Endodermal cell (in vitro differentiated cells): ENCODE data around the gene ANKS1B. TPM values are rescaled to one million over a fixed set of nuclear protein-coding genes. Genes with fewer than 3 reads are reported as not detected.
A peak's percentile ranks its signal among the peaks of the same experiment; 100 is the strongest.

ENCODE experiments used
- DNase-seq: peaks from one replicate; pipeline ENCODE4 v3.0.0-alpha.2; 2017
- H3K27ac ChIP-seq: 2 replicates; pipeline ENCODE4 v1.5.1; 2013; ENCODE audit warnings: mild to moderate bottlenecking, low read depth, low read length, moderate library complexity
- H3K27me3 ChIP-seq: 2 replicates; pipeline ENCODE4 v1.6.1; 2013; ENCODE audit warnings: mild to moderate bottlenecking, low read length, moderate library complexity; ENCODE audit not compliant: insufficient read depth, control insufficient read depth, poor library complexity, severe bottlenecking
- H3K36me3 ChIP-seq: 2 replicates; pipeline ENCODE4 v1.7.0; 2013; ENCODE audit warnings: mild to moderate bottlenecking, low read length, moderate library complexity; ENCODE audit not compliant: control insufficient read depth, insufficient read depth
- H3K4me1 ChIP-seq: one replicate; pipeline ENCODE4 v1.7.0; 2013; ENCODE audit warnings: low read length; ENCODE audit not compliant: control insufficient read depth, insufficient read depth
- H3K4me3 ChIP-seq: 2 replicates; pipeline ENCODE4 v1.5.1; 2013; ENCODE audit warnings: mild to moderate bottlenecking, low read length, moderate library complexity
- H3K9ac ChIP-seq: 2 replicates; pipeline ENCODE4 v1.6.1; 2013; ENCODE audit warnings: mild to moderate bottlenecking, low read length, moderate library complexity; ENCODE audit not compliant: poor library complexity, severe bottlenecking; ENCODE audit errors: extremely low read depth
- H3K9me3 ChIP-seq: 2 replicates; pipeline ENCODE4 v1.6.1; 2013; ENCODE audit warnings: mild to moderate bottlenecking, low read length, moderate library complexity; ENCODE audit not compliant: control insufficient read depth
- H3K27ac Mint-ChIP-seq: 2 replicates; pipeline ENCODE4 v1.8.0; 2020; ENCODE audit warnings: mixed read lengths
- H3K27me3 Mint-ChIP-seq: 2 replicates; pipeline ENCODE4 v1.8.0; 2021; ENCODE audit warnings: mild to moderate bottlenecking, mixed read lengths; ENCODE audit not compliant: insufficient read depth
- H3K36me3 Mint-ChIP-seq: 2 replicates; pipeline ENCODE4 v1.8.0; 2020; ENCODE audit warnings: low read depth, mixed read lengths
- H3K4me1 Mint-ChIP-seq: 2 replicates; pipeline ENCODE4 v1.8.0; 2020; ENCODE audit warnings: mixed read lengths
- H3K4me3 Mint-ChIP-seq: 2 replicates; pipeline ENCODE4 v1.8.0; 2020; ENCODE audit warnings: mild to moderate bottlenecking, moderate library complexity, mixed read lengths
- H3K9me3 Mint-ChIP-seq: 2 replicates; pipeline ENCODE4 v1.8.0; 2020; ENCODE audit warnings: mild to moderate bottlenecking, mixed read lengths
- CTCF ChIP-seq: fragments of 200-600 bp; sonication (generic); conservative IDR thresholded peaks from 2 replicates; pipeline ENCODE4 v1.5.0; 2021; ENCODE audit warnings: antibody characterized with exemption, mild to moderate bottlenecking
- WGBS, 2 experiments: methylation state at CpG; one replicate each; pipeline versions ENCODE4 v1.1.5 to v1.1.7; 2013; ENCODE audit warnings: missing lambda C conversion rate in 2 of 2, mixed read lengths in 1 of 2; ENCODE audit not compliant: insufficient coverage in 1 of 2, insufficient read length in 1 of 2; 5-methylcytosine and 5-hydroxymethylcytosine counted together
- total RNA-seq, 2 donors: library from RNA; stranded (reverse); fragmentation: NEBNext Ultra II Directional in 1 of 2; extraction: Animal tissue kit (Norgen Biotek cat#: 25700) in 1 of 2; gene quantifications; 2 replicates in 1 of 2; 3 replicates in 1 of 2; pipeline ENCODE4 v1.2.1, GENCODE V29; 2021

The ANKS1B gene
- total RNA-seq, 2 donors from 2014 or later: 28.5 to 65.8 TPM

GRCh38 chr12:99367181-99367580 lies 617.6 kb downstream of the ANKS1B start:
- Mint-ChIP-seq H3K27ac (no peak overlapping the region), H3K4me1 (peaks cover 6% of the 10 kb centered on the region), H3K36me3 (no peaks in the 10 kb centered on the region), H3K27me3 (peaks cover 2% of the 10 kb centered on the region), H3K4me3 (no peak overlapping the region), H3K9me3 (no peaks in the 10 kb centered on the region)
- Histone ChIP-seq H3K4me3 (no peak overlapping the region), H3K9ac (no peak overlapping the region), H3K9me3 (no peaks in the 10 kb centered on the region), H3K4me1 (no peaks in the 10 kb centered on the region), H3K27ac (no peak overlapping the region), H3K27me3 (no peaks in the 10 kb centered on the region), H3K36me3 (no peaks in the 10 kb centered on the region)
- TF ChIP-seq CTCF: no peak
- no peak for DNase-seq
- WGBS, 2 experiments: 100% methylated on average over 1 to 2 of the region's 3 CpGs

GRCh38 chr12:99352269-99352668 lies 632.5 kb downstream of the ANKS1B start:
- H3K9ac ChIP-seq: no peak overlapping the region

GRCh38 chr12:99343960-99344359 lies 640.8 kb downstream of the ANKS1B start:
- H3K27ac ChIP-seq: no peak overlapping the region
- DNase-seq: no peak
- Mint-ChIP-seq H3K36me3 (no peaks in the 10 kb centered on the region), H3K4me1 (peaks cover 13% of the 10 kb centered on the region), H3K4me3 (no peak overlapping the region), H3K27ac (peak overlapping the region; percentile 4), H3K27me3 (no peaks in the 10 kb centered on the region), H3K9me3 (no peaks in the 10 kb centered on the region)
- no peak overlapping the region for H3K9ac ChIP-seq
- H3K27me3 ChIP-seq: no peaks in the 10 kb centered on the region
- TF ChIP-seq CTCF: no peak
- no peaks in the 10 kb centered on the region for H3K4me1 ChIP-seq
- peak overlapping the region; percentile 11 for H3K4me3 ChIP-seq
- H3K36me3 ChIP-seq: no peaks in the 10 kb centered on the region
- no peaks in the 10 kb centered on the region for H3K9me3 ChIP-seq

More at GRCh38 chr12:99352269-99352668, 632.5 kb downstream of the ANKS1B start:
- H3K4me1 Mint-ChIP-seq: no peaks in the 10 kb centered on the region
- H3K4me3 ChIP-seq: no peak overlapping the region
- H3K9me3 ChIP-seq: peaks cover 5% of the 10 kb centered on the region
- H3K4me3 Mint-ChIP-seq: no peak overlapping the region
- H3K9me3 Mint-ChIP-seq: no peaks in the 10 kb centered on the region
- TF ChIP-seq CTCF: no peak
- no peaks in the 10 kb centered on the region for H3K27me3 Mint-ChIP-seq
- no peaks in the 10 kb centered on the region for H3K4me1 ChIP-seq
- no peak overlapping the region for H3K27ac ChIP-seq
- no peak overlapping the region for H3K27ac Mint-ChIP-seq
- 74 to 80% methylated on average over 1 of the region's 3 CpGs for WGBS, 2 experiments
- no peaks in the 10 kb centered on the region for H3K36me3 Mint-ChIP-seq
- no peaks in the 10 kb centered on the region for H3K27me3 ChIP-seq
- H3K36me3 ChIP-seq: no peaks in the 10 kb centered on the region
- DNase-seq: no peak
